ENCODE data around the gene ENDOV.

- TF ChIP-seq CTCF (IDR thresholded peaks at IDR 0.05): no peak
- no peak for TF ChIP-seq POLR2A (IDR thresholded peaks at IDR 0.05)
Measured at GRCh38 chr17:80384078-80384960, 30.6 kb upstream of the ENDOV start.
